GM21717 (cell line): ENCODE results near the gene GAS2L3.
"Not testable (repeated sequence)": the region's sequence is repeated elsewhere in the genome, so short reads cannot be mapped to it uniquely, and the experiment has no call there.

Source experiments
- ATAC-seq: cut with Tn5 transposase; IDR thresholded peaks from one replicate; pipeline ENCODE4 v1.9.1; 2021; ENCODE audit warnings: mild to moderate bottlenecking, moderate library complexity; ENCODE audit not compliant: unreplicated experiment

Gene GAS2L3

GRCh38 chr12:100574187-100575074, 947 bp downstream of the GAS2L3 start:
- ATAC-seq, result peak; percentile 1

DNA sequence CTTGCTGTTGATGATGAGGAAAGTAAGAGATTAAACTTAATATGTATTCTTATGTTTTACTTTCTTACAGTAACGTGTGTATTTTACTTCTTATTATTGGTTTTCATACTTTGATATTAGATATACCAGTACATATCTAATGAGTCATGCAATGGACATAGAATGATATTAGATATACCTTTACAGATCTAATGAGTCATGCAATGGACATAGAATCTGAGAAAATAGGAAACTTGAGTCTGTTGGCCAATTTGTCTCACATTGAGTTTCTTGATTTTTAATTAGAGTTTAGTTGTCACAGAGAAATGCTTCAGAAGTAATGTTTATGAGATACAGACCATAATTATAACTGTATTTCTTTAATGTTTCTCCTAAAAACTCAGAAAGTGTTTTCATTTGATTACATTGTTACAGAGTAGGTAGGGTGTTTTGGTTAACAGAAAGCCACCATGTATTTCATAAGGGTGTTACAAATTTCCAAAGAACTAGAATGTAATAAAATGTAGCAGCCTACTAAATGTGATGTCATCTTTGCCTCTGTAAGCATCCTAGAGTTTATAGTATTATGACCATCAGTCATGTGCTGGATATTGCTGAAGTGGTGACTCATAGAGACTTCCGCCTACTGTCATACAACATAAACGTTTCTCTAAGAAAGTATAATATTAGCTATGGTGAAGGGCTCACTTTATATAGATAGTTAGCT, 3.0 kb downstream of the GAS2L3 start:
- ATAC-seq, result no peak

DNA sequence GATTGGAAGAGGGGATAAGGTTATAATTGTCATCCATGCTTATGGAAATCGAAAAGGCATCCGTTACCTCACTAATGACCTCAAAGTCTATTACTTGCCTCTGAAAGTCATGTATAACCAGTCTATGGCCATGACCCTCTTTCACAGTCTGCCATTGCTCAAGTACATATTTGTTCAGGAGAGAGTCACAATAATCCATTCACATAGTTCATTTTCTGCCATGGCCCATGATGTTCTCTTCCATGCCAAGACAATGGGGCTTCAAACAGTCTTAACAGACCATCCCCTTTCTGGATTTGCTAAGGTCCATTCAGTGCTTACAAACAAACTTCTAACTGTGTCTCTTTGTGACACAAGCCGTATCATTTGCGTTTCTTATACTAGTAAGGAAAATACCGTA, 5.4 kb downstream of the GAS2L3 start:
- no peak for ATAC-seq

DNA sequence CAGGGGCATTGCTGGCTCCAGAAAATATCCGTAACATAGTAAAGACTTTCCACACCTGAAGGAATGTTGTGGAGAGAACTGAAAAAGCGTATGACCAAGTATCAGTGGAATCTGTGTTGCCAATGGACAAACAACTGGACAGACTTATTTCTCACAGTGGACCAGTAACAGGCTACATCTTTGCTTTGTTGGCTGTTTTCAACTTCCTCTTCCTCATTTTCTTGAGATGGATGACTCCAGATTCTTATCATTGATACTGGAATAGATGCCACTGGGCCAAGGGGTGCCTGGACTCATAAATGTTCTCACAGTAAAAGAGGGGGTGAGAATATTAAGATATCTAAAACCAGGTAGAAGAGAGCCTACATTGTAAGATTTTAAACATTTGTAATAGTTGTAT, 6.4 kb downstream of the GAS2L3 start:
- no peak for ATAC-seq

DNA sequence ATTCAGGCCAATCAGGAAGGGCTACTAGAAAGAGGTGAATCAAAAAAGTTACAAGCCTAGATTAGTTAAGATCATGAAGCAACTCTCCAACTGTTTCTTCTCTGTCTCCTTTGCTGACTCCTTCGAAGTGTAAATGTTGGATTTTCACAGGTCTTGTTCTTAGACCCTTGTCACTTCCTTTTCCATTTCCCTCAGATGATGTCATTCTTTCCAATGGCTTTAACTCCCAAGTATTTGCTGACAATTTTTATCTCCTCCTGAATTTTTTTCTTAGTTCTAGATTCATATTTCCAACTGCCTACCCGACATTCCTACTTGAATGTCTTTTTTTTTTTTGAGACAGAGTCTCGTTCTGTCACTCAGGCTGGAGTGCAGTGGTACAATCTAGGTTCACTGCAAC, 10.8 kb downstream of the GAS2L3 start:
- ATAC-seq, result no peak

DNA sequence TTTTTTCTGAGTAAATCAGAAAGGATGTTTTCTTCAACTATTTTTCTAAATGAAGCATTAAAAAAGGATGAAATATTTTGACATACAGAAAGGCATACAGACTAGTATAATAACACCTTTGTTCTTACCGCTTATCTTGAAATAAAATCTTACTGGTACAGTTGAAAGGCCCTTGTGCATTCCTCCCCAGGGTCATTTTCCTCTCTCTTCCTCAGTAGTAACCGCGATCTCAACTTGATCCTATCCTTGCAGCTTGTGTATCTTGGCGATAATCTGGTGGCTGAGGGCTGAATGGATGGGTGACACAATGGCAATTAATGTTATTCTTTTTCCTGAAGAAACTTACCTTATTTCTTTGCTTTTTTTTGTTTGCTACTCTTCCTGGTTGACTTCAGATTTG, 18.5 kb downstream of the GAS2L3 start:
- no peak for ATAC-seq

DNA sequence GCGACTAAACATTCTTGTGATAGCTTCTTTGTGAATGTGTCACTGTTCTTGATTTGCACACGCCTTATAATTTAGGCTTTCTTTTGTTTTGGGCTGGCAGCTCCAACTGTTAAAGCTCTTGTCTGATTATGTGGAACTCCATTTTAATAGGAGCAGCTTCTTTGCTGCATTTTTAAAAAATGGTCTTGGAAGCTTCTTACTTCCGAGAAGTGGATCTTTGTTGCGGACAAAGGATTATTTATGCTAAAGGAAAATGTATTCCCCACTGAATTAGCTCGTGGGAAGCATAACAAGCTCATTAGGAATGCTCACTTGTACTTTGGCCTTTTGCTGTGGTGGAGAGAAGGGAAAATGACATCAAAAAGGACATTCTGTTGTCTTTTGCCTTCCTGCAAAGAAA, 20.0 kb downstream of the GAS2L3 start:
- ATAC-seq, result no peak

GRCh38 chr12:100601626-100602025, 28.1 kb downstream of the GAS2L3 start:
- ATAC-seq, result no peak

- ATAC-seq, result not testable (repeated sequence)
Observed at GRCh38 chr12:100602997-100603396, 29.5 kb downstream of the GAS2L3 start.

- ATAC-seq, result no peak
Observed at GRCh38 chr12:100608776-100609175, 35.3 kb downstream of the GAS2L3 start.

GRCh38 chr12:100610666-100611430, 37.4 kb downstream of the GAS2L3 start:
- ATAC-seq, result no peak

- no peak for ATAC-seq
Observed at GRCh38 chr12:100612606-100613005, 39.1 kb downstream of the GAS2L3 start.

DNA sequence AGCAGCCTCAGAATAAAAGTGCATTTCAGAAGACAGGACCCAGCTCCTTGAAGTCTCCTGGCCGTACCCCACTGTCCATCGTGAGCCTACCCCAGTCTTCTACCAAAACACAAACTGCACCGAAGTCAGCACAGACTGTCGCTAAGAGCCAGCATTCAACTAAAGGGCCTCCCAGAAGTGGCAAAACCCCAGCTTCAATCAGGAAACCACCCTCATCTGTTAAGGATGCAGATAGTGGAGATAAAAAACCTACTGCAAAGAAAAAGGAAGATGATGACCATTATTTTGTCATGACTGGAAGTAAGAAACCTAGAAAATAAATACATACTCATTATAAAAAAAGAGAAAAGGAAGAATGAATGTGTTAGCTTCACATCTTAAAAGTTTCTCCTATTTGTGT, 51.1 kb downstream of the GAS2L3 start:
- no peak for ATAC-seq

DNA sequence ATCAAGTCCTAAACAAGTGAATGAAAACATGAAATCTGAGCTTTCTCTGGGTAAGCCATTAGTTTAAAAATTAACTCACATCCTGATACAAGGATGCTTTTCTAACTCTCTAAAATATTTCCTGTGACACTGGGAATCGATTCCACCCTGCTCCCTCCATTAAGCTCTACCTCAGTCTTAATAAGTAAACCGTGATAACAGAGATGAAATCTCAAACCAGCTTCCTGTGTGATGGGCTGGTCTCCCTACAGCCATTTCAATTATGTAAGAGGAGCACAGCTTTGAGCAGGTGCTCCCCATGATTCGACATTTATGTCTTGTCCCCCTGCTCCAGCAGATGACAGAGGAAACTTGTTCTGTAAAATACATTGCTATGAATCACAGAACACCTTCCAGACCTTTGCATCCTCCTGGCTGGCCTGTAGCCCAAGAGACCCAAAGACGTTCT, 59.0 kb downstream of the GAS2L3 start:
- ATAC-seq, result no peak

- not testable (repeated sequence) for ATAC-seq
Observed at GRCh38 chr12:100633082-100633785, 59.8 kb downstream of the GAS2L3 start.

DNA sequence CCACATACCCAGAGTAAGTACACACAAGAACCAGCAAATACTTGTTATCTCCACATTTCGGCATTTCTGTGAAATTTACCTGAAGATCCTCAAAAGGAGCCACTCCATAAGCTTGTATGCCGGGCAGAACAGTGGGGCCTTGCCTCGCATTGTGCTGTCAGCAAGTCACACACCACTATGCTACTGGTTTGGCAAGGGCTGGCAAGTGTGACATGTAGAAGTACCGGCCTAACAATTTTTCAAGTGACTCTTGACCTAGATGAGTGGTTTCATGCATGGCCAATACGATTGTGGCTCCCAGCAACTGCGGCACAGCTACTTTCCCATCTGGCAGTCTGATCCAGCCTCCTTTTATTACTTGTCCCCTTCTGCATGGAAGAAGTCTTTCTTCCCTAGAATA, 69.8 kb downstream of the GAS2L3 start:
- ATAC-seq, result no peak

DNA sequence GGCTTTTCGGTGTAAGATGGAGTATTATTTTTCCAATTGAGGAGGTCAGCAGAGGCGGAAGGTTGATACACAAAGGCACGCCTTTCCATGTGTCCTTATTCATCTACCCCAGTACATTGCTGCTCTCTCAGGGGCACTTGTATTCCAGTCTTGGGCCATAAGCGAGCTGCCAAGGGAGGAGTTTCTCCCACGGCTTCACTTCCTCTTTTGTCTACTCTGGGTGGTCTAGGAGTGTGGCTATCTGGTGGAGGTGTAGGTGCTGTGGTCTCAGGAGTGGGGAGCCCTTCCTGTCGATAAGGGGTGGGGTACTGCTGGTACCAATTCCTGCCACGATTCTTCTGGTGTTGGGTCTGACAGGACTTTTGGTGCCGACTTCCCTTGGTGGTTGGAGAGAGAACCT, 73.4 kb downstream of the GAS2L3 start:
- ATAC-seq, result no peak

GRCh38 chr12:100651108-100651507, 77.6 kb downstream of the GAS2L3 start:
- ATAC-seq, result no peak

DNA sequence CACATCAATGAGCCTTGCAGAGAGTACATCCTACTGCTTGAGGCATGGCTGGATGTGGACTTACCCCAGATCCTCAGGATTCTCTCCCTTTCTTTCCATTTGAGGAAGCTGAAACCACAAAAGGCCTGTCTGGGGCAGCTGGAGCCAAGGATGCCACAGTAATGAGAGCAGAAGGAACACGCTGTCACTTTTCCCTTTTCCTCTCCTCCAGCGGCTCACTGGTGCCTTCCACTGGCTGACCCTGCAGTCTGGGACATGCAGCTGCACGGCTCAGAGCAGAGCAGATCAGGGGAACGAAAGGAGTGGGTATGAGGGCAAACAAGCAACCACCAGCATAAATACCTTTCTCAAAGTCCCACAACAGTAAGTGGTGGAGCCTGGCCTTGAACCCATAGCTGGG, 78.2 kb downstream of the GAS2L3 start:
- ATAC-seq, result no peak

GRCh38 chr12:100652488-100652887, 79.0 kb downstream of the GAS2L3 start:
- no peak for ATAC-seq

DNA sequence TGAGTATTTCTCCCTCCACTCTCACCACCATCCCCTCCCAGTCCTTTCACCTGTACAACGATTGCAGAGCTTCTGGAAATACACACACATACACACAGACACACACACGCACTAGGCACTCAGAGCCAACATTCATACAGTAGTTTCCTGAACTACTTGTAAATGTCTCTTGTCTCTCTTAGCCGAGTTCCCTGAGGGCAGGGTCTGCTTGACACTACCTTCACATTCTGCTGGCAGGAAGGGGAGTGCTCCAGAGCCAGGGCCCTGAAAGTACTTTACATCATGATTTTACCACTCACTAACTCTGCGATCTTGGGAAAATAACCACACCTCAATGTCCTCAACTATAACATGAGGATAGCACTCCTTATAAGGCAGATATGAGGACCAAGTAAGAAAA, 82.7 kb downstream of the GAS2L3 start:
- no peak for ATAC-seq
